SK-N-DZ (cell line): Measurements from ENCODE around the gene PLPP1.

Experiments used
- DNase-seq: peaks from one replicate; pipeline ENCODE4 v3.0.0-alpha.2; 2015; ENCODE audit warnings: low spot score
- small RNA-seq, 2 experiments: library from RNA; depleted of rRNA; stranded (forward); fragments of <200 nt; gene quantifications; one replicate each; pipeline ENCODE3, GENCODE V24; 2014

The PLPP1 gene

DNA sequence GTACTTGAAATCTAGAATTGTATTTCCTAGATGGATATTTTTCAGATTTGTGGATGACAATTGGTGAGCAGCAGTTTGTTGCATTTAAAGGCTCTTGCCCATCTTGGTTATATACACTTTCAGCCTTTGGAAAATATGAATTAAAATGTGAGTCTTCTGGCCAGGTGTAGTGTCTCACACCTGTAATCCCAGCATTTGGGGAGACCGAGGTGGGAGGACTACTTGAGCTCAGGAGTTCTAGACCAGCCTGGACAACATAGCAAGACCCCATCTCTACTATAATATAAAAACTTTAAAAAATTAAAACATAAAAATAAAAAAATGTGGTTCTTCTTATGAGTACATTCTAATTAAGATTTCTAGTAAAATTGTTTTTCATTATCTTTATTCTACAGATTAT, 125.0 kb downstream of the PLPP1 start:
- DNase-seq, result no peak

DNA sequence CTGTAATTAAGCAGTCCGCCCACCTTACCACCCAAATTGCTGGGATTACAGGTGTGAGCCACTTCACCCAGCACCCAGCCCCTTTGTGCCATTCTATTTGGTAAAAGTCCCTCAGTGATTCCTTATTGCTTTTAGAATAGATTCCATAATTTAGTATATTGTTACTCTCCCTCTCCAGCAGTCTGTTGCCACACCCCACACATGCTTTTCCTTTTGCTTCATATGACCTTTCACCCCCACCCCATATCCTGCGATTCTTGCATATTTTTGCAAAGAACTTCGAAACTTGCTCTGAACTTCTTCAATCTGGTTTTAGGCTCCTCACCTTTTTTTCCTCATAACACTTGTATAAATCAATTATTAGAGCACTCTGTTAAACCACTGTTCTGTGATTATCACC, 126.8 kb downstream of the PLPP1 start:
- no peak for DNase-seq

DNA sequence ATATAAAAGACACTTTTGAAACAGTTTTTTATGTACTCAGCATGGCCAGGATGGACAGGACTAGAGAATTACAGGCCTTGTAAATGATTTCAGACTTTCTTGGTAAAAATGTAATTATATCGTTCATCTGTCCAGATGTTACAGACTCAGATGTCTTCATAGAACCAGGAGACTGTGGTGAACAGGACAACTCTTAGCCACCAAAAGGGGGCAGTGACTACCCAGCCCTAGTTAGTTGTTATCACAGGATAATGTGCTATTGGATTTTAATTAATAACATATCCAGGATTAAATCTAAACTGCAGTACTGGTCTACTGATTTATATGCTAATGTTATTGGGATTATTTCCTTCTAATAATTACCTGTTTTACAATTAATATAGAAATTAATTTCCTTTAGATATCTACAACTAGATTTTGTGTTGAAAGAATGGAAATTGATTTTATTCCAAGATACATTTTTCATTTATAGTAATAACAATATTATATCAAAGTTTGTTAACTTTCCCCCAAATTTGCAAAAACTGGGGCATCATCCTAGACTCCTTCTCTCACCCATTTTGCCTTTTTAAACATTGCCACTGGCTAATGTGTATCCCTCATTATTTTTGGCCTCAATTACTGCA, 127.6 kb downstream of the PLPP1 start:
- peak; percentile 18 for DNase-seq

DNA sequence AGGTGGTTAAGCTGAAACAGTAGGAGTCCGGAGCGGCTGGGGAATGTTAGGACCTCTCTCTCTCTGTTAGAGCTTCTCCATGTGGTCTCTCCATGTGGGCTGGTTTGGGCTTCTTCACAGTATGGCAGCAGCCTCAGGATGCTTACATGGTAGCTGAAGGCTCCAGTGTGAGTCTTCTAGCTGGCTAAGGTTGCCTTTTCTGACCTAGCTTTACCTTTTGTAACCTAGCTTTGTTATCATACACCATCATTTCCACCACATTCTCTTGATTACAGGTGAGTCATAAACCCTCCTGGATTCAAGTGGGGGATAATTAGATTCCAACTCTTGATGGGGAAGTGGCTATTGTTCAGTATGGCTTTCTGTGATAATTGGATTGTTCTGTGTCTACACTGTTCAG, 128.5 kb downstream of the PLPP1 start:
- DNase-seq, result no peak

DNA sequence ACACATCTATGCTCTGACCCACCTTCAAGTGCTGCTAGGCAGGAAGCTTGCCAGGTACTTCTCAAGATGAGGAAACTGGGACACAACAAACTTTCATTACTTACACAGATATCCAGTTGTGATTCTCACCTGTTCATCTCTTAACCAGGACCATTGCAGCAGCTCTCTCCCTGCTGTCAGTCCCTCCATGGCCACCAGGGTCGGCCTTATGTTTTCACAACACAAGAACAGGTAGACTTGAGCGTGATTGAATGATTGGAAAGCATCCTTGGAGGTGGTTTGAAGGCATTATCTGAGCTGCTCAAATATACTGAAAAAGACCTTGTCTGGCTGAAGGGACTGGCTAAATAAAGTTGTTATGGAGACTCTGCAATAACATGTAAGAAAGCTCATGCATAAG, 132.6 kb downstream of the PLPP1 start:
- no peak for DNase-seq

DNA sequence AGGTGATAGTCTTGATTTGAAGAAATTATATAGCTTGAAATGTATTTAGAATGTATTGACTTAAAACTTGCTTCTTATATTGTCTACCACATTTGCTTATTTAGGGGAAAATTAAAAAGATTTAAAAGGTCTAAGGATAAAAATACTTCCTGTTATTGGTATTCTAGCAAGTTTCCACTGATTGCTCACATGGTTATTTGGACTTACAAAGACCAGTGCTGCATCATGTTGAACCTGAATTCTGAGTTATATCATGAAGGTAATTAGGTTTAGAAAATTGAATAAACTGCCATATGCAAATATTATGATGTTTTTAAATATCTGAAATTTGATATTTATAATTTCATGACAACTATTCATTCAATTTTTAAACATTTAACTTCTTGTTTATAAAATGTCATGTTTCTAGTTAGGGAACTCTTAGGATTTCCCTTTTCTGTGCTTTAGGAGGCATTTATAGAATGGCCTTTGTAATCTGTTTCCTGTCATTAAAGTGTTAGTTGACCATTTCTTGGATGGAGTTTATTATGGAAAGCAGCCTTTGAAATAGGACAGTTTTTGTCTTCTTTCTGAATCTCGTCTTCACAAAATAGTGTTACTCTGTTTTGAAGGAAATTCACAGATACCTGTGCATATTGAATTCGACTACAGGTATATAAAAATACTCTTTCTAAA, 141.1 kb downstream of the PLPP1 start:
- no peak for DNase-seq

DNA sequence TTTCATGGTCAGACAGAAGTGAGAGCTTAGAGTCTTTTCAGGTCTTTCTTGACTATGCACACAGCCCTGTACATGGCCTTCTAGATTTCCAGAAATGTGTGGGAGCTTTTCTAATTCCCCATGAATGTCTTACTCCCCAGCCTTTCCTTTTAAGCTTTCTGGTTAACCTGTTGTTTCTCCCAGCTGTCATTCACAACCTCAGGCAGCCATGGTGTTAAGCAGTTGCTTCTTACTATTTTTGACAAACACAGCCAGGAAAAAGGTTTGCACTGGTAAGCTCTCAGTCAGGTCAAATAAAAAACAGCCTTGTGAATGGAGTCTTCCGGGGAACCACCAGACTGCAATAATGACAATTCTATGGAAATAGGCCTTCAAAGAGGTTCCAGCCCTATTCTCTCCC, 142.1 kb downstream of the PLPP1 start:
- no peak for DNase-seq

DNA sequence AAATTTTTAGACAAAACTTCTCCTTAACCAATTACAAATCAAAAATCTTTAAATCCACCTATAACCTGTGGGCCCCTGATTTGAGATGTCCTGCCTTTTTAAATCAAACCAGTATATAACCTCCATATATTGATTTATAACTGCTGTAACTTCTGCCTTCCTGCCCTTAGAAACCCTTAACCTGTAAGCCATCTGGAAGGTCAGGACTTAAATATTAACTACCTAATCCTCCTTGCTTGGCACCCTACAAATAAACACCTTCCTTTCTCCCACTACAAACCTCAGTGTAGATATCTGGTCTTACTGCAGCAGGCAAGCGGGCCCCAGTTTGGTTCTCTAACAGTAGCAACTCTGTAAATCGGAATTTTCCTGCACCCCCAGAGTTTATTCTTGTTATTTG, 143.1 kb downstream of the PLPP1 start:
- no peak for DNase-seq

DNA sequence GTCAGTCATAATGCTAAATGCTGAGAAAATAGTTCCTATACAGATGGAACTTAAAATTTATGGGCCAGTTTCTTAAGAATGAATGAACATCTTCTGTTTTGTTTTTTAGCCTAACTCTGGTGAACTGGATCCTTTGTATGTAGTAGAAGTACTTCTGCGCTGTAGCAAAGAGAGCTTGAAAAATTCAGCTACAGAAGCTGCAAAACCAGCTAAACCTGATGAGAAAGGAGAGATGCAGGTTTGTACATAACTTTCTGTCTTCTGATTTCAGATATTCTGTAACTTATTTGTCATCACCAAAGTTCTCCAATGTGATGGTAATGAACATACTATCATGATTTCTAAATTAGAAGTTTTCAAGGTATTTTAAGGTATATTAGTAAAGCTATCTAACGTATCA, 146.9 kb downstream of the PLPP1 start:
- no peak for DNase-seq

DNA sequence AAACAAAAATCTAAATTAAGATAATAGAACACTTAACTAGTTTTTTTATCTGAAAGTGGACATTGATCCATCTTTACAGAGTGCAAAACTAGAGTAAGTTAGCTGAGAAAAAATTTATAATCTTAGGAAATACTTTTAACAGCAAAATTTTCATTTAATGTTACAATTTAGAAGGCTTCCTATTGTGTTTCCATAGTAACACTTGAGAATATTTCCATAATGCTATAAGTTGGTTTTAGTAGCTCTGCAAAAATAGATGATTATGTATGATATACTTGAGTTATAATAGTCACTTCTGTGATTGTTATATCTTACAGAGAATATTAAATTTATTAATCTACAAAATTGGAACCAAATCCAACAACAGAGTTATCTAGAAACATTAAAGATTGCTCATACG, 148.4 kb downstream of the PLPP1 start:
- no peak for DNase-seq

DNA sequence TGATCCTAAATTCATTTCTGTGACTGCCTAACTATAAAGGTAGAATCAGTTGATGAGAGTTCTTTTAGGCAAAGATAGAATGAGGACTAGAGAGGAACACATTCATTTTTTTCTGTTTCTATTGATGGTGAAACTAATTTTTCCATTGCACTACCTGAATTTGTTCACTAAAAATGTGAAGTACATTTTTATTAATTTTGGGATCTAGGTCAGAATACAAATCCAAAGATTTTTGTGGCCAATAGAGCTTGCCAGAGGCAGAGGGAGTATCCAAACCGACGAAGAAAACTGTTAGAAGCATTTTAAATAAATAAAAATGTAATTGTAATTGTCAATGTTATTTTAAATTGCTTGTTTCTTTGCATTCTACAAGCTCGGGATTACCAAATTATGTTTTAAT, 148.9 kb downstream of the PLPP1 start:
- DNase-seq, result no peak

DNA sequence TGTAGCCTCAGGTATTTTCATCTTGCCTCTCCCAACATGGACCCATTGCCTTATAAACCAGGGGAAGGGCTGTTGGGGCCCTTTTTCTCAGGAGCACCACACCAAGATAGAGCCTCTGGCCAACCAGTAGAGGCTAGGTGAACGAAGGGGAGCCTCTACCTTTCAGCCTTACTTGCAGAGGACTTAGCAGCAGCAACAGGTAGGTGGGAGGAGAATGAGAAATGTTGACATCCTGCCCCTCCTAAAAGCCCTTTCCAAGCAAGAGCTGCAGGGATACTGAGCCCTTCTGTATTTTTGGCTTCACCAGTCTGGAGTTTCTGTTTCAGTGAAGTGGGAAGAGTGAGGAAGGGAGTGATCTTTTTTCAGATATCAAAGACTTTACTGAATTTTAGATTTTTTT, 149.5 kb downstream of the PLPP1 start:
- DNase-seq, result no peak

DNA sequence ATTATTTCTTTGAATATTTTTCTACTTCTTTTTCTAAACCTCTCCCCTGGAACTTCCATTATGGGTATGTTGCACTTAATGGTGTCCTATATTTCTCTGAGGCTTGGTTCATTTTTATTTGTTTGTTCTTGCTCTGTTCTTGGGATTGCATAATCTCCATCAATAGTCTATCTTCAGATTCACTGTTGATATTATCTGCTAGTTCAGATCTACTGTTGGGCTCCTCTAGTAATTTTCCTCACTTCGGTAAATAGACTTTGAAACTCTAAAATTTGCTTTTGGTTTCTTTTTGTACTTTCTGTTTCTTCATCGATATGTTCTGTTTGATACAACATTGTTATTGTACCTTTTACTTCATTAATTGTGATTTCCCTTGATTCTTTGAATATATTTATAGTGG, 150.7 kb downstream of the PLPP1 start:
- DNase-seq, result no peak

DNA sequence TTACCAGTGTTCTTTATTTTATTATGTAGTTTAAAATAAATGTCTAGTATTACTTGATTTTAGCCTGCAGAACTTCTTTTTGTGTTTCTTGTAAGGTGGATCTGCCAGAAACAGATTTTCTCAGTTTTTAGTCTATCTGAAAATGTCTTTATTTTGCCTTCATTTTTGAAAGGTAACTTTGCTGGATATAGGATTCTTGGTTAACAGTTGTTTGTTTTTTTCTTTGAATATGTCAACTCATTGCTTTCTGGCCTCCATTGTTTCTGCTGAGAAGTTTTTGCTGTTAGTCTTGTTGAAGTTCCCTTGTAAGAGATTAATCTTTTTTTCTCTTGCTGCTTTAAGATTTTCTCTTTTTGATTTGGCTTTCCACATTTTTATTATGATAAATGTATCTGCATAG, 151.5 kb downstream of the PLPP1 start:
- DNase-seq, result no peak

DNA sequence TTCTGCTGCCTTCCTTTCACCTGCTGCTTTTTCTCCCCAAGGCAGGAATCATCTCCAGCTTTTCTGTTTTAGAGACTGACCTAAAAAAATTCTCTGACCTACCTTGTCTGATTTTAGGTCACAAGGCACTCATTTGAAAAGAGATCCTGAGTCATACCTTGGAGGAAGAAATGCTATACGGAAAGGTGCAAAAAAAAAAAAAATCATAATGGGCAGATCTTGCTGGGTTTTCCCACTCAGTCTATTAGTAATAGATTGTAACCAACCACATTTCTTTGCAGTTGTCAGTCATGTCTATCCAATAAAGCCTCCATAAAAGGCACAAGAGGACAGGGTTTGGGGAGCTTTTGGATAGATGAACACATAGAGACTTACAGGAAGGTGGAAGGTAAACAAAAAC, 157.0 kb downstream of the PLPP1 start:
- DNase-seq, result no peak

Small RNAs within 50 kb of the gene (small RNA-seq; reads per million reads assigned to genes)
- gene MIR5687, result 0 to 0.04 reads per million in 2 experiments
